Measurements from ENCODE around the gene SLC29A1.

- peak; percentile 49 for TF ChIP-seq CTCF (IDR thresholded peaks at IDR 0.05; ENCODE audit: borderline replicate concordance, extremely low read depth, low read length, poor library complexity, severe bottlenecking)
- no peak for TF ChIP-seq EZH2 (IDR thresholded peaks at IDR 0.05; ENCODE audit: borderline replicate concordance, low read depth, low read length, severe bottlenecking)
Measured at GRCh38 chr6:44245912-44246662, 22.7 kb downstream of the SLC29A1 start.

Measured in DND-41 (cell line).